NCI-H748 (cell line): ENCODE results near the gene CTNNAL1.
"Not testable (repeated sequence)": the region's sequence is repeated elsewhere in the genome, so short reads cannot be mapped to it uniquely, and the experiment has no call there.

ENCODE experiments used
- DNase-seq: peaks from one replicate; lab custom pipeline; 2025; ENCODE audit not compliant: unreplicated experiment; lab: John Stamatoyannopoulos, UW

The CTNNAL1 gene

DNA sequence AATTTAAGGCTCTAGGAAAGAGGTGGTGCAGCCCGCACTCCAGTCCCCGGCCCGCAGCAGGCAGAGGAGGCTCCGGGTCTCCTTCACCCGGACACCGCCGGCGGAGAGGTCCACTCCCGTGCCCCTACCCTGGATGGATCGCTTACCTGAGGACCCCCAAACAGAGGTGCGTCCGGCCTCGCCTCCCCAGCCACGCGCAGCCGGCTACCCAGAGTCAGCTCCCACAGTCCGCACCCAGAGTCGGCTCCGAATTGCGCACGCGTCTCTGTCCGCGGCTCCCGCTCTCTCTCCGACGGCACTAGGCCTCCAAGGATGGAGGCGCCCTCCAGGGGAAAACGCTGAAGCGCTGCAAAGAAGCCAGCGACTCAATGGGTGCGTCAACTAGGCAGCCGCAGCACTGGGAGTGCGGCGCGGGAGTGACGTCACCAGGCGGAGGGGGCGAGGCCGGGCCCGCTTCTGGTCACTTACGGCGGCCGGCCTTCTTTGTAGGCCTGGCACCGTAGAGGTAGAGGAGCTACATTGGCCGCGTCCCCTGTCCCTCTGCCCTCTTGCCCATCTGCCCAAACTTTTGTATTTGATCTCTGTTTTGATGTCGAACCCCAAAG, 79.5 kb downstream of the CTNNAL1 start, which contains the start of gene ELP1:
Gene ELP1 (minus strand): TSS at position 407 of the 605 bp plus-strand sequence. CDS start 2,978 bp downstream, outside the sequence.
- peak; percentile 98 for DNase-seq

- DNase-seq: peak; percentile 78
Observed at GRCh38 chr9:108933231-108933717, 80.0 kb downstream of the CTNNAL1 start.

DNA sequence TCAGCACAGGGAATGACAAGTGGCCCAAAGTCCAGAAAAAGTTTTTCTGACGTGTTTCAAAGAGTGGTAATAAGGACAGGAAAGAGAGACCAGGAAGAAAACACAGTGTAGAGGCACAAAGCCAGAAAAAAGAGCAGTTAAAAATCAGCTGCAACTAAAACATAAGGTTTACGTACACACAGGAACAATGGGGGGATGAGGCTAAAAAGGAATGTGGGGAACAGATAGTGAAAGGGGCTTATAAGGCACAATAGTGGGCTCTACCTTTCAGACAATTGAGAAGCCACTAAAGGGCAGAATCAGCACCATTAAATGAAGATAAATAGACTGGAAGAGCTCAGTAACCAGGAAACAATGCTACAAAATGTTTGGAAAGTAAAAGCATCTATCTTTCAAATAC, 84.9 kb downstream of the CTNNAL1 start:
- no peak for DNase-seq

GRCh38 chr9:108924466-108924865, 88.8 kb downstream of the CTNNAL1 start:
- no peak for DNase-seq

DNA sequence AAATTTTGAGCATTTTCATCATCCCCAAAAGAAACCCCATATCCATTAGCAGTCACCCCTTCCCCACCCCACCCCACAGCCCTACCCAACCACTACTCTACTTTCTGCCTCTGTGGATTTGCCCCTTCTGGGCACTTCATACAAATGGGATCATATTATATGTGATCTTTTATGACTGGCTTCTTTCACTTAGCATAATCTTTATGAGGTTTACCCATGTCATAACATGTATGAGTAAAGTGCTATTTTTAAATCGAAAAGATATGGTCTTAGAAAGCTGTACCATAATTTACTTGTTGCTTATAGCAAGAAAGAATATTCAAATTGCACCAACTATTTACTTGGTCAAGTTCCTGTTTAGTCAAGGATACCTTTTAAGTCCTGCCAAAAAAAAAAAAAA, 92.1 kb downstream of the CTNNAL1 start:
- no peak for DNase-seq

DNA sequence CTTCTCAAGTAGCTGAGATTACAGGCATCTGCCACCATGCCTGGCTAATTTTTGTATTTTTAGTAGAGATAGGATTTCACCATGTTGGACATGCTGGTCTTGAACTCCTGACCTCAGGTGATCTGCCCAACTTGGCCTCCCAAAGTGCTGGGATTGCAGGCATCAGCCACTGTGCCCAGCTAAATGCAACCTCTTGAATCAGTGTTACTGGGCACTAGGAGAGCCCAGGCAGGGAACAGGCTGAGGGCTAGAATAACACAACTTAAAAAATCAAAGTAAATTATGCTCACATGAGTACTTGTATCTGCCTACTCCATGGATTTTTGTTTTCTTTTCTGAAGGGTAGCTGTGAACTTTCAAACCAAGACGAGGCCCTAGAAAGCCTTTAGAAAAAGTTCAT, 92.9 kb downstream of the CTNNAL1 start:
- DNase-seq: not testable (repeated sequence)

DNA sequence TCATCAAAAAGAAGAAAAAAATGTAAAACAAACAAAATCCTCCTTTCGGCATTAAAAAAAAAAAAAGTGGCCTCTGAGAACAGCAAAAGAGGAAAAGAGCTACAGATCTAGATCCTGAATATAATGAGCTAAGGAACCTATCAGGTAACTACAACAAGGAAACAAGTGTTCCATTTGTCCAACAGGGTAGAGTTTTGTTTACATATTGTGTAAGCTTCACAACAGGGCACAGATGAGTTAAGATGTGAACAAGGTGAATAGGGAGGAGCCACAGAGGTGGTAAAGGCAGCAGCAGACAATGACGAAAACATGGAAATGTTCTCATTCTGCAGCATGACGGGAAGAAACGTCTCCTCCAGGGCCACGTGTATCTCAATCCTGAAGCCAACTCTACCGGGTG, 93.8 kb downstream of the CTNNAL1 start:
- DNase-seq: peak; percentile 3

DNA sequence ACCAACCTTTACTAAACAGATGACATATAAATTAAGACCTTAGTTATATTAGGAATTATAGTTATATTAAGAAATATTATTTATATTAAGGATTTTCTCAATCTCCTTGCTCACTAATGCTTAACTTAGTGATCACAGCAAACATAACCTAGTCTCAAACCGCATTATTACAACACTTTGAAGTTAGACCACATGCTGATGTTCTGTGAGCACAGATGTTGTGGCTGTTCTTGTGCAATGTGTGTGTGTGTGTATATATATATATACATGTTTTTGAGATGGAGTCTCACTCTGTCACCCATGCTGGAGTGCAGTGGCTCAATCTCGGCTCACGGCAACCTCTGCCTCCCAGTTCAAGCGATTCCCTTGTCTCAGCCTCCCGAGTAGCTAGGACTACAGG, 99.9 kb downstream of the CTNNAL1 start:
- no peak for DNase-seq

DNA sequence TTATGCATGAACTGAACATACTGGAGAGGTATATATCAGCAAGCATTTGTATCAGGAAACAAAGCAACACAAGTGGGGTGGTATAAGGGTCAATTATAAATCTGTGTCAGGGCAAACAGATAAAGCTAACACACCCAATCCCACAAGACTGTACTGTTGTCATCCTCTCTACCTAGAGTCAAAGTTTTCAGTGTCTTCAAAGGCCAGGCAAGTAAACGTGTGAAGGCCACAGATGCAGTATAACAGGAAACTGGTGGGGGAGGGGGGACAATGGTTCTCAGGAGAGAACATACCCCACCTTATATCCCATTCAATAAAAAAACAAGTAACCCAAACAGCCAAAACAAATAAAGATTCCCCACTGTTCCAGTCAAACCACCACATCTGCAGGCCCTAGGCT, 101.5 kb downstream of the CTNNAL1 start:
- DNase-seq: no peak

DNA sequence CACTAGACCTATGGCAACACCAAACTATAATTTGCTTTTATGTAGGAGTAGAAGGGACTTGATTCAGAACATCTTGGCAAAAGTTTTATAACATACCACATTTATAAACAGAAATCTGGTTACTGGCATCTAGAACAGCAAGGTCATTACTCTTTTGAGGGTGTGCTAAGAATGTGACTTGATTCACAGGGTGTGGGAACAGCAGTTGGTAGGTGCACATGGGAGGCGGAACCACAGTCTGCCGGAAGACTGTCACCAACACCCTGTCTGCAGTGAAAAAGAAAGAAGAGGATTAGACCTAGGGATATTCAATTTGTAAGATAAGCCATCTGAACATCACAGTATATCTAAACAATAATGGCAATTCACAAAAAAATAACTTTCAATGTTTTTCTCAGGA, 102.4 kb downstream of the CTNNAL1 start:
- DNase-seq: no peak

GRCh38 chr9:108910402-108910801, 102.9 kb downstream of the CTNNAL1 start:
- DNase-seq: no peak

DNA sequence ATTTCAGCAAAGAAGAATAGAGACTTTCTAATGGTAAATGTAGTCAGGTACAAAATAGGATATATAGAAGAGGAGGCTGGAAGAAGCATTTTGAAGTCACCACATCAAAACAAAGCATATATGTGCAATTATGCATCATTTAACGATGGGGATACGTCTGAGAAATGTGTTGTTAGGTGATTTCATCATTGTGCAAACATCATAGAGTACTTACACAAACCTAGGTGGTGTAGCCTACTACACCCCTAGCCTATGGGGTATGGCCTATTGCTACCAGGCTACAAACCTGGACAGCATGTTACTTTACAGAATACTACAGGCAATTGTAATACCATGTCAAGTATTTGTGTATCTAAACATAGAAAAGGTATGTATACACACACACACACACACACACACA, 107.8 kb downstream of the CTNNAL1 start:
- DNase-seq: peak; percentile 35

DNA sequence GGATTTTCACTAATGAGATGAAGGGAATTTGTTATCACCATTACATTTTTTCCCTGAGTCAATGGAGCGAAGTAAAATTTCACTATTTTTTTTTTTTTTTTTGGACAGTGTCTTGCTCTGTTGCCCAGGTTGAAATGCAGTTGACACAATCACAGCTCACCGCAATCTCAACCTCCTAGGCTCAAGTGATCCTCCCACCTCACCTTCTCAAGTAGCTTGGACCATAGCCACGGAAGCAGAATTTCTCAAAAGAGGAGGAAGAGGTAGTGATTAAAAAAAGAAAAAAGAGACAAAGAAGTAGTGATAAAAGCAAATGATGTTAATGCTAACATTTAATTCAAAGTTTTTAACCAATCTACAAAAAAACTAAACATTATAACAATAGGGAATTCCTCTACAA, 109.1 kb downstream of the CTNNAL1 start:
- DNase-seq: no peak

- DNase-seq: no peak
Observed at GRCh38 chr9:108903420-108904103, 109.7 kb downstream of the CTNNAL1 start.

DNA sequence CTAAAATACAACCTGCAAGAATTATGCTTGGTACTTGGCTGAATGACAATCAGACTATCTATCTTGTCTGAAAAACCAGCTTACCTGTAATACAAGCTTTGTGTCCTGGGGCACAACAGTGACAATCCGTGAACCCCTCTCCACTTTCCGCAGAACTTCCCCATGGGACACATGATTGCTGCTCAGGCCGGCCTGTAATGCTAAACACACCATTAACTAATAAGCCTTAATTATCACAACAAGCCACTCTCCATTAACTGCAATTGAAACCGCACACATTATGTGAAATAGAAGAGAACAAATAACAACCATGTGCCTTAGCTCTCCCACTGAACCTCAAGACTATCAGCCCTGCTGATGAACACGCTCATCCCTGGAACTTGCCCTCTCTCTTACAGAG, 113.1 kb downstream of the CTNNAL1 start:
- DNase-seq: peak; percentile 12

DNA sequence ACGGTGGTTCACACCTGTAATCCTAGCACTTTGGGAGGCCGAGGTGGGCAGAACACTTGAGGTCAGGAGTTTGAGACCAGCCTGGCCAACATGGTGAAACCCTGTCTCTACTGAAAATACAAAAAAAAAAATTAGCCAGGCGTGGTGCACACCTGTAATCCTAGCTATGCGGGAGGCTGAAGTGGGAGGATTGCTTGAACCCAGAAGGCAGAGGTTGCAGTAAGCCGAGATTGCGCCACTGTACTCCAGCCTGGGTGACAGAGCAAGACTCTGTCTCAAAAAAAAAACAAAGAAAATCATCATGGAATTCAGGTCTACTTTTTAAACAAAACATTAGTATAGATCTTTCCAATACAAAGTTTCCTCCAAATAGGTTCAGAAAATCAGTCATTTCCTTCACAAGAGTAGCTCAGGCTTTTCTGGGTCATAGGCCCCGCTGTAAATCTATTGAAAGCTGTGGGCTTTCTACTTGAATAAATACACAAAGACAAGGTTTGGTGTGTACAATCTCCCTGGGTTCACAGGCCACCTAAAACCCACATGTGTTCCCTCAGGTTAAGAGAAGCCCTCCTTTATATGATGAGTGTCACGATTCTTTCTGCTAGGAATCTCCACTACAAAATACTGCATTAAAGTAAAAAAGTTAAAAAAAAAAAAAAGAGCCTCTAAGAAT, 114.1 kb downstream of the CTNNAL1 start:
- not testable (repeated sequence) for DNase-seq

- no peak for DNase-seq
Observed at GRCh38 chr9:108897324-108898096, 115.8 kb downstream of the CTNNAL1 start.

- no peak for DNase-seq
Observed at GRCh38 chr9:108894225-108894997, 118.9 kb downstream of the CTNNAL1 start.
